HG03571 (cell line): Measurements from ENCODE around the gene DOK3.

ENCODE experiments used
- ATAC-seq: cut with Tn5 transposase; IDR thresholded peaks from one replicate; pipeline ENCODE4 v1.9.1; 2021; ENCODE audit not compliant: unreplicated experiment

Gene DOK3

GRCh38 chr5:177469750-177470525 is 39.7 kb downstream of the DOK3 start:
- ATAC-seq: no peak

DNA sequence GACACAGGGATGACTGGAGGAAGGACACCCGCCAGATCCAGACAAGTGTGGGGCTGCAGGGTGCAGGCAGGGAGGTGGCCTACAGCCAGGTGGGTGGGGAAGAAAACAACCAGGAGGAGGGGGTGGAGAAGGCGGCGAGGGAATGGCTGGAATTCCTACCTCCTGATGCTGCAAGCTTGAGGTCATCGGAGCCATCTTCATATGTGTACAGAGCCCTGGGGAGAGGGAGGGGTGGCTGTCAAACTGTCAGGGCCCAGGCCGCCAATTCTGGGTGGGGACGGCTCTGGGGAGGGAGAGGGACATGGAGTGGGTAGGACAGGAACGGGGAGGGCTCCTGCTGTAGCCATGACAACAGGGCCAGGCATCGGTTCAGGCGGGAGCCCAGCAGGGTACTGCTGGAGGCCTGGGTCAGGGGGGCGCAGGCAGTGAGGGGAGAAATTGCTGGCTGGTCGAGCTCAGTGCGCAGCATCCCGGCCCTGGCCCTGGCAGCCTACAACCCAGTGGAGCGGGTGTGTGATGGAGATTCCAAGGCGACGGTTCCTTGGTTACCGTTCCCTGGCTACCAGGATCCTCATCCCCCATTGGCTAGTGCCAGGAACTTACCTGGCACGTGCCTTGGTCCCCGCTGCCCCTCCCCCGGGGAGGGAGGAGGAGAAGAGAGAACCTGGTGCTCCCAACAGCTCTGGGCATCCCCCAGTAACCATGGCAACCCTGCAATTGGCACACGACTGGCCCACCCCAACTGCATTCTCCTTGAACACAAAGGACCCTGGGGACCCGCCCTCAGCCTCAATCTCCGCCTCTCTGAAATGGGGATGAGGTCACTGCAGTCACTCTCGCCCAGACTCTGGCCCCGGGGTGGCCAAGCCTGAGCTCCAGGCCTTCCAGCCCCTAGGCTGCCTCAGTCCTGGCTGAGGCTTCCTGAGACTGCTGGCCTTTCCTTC is 40.7 kb downstream of the DOK3 start:
- no peak for ATAC-seq

- ATAC-seq: no peak
Observed at GRCh38 chr5:177468329-177468684, 41.3 kb downstream of the DOK3 start.

DNA sequence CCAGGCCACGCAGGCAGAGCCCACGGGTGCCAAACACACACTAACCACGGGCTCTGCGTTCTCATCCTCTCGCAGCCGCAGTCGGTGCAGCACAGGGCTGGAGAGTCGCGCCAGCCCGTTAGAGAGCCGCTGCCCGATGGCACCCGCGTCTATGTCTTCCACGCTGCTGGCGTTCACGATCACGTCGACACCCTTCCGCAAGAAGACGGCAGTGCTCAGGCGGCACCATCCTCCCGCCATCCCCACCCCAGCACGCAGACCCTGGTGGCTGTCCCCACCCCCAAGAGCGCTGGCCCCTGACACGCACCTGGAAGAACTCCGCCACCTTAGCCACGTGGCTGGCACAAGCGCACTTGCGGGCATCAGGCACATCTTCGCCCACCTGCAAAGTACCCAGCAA is 42.2 kb downstream of the DOK3 start:
- no peak for ATAC-seq

DNA sequence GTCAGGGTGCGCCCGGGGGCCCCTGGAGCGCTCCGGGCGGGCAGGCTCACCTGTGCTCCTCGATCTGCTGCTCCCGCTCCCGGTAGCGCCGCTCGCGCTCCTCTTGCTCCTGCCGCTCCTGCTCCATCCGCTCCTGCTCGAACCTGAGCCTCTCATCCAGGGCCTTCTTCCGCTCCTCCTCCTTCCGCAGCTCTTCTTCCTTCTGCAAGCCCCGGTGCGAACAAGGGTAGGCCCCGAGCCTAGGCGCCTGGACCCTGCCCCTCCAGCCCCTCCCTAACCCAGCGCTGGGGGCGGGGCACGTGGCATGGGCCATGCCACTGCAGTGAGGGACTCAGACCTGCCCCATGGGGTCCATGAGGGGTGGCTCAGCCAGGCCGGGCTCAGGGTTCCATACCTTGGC is 42.8 kb downstream of the DOK3 start:
- ATAC-seq: no peak

- no peak for ATAC-seq
Observed at GRCh38 chr5:177465044-177465443, 44.6 kb downstream of the DOK3 start.

DNA sequence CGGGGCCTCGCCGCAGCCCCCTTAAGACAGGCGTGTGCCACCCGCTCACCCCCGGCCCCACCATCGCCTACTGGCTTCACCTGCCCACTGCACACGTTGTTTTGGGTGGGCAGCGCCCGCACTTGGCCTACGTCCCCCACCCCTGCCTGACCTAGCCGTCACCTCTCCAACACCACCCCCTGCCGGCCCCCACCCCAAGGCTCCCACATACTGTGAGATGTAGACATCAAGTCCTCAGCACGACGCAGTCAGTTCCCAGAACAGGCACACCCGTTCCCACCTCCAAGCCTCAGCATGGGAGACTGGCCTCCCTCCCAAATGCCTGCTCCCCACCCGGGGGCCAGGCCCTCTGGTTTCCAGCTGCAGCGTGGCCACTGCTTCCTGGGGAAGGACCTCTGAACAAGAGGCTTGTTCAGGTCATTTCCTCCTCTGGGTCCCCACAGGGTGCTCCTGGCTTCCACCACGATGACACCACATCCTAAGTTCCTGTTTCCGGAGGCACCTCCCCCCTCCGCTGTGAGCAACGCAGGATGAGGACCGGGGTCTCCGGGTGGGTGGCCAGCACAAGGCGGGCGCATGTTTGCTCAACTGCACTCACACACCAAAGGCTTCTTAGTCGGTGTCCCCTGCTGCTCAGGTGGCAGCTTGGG is 47.5 kb downstream of the DOK3 start:
- no peak for ATAC-seq

DNA sequence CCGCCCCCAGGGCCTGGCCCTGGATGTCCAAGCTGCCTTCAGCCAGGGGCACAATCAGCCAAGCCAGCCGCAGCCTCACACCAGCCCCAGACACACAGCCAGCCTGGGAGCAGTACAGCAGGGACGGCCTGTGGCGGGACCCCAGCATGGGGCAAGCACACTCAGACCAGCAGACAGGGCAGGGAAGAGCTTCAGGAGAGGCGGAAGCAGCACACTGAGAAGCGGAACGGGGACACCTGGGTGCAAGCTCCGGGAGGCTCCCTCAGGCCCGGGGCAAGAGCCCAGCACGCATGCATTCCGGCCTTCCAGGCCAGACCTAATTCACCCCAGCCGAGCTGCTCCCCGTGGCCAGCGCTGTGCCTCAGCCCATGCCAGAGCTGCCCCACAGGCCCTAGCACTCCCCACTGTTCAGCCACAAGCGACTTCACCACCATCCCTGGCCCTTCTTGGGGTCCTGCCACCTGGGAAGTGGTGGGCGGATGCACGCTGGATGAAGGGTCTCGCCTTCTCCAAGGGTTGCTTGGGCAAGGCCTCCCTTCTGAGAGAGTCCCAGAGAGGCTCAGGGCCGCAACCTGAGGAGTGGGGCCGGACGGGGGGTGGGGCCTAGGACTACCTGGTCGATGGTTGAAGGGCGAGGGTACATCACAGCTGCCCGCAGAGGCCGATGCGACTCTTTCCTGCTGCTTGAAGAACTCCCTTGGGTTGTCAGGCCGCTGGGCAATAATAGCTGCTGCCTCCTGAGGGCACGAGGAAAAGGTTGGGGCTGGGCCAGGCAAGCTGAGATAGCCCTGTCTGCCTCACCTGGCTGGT is 49.6 kb downstream of the DOK3 start:
- no peak for ATAC-seq

DNA sequence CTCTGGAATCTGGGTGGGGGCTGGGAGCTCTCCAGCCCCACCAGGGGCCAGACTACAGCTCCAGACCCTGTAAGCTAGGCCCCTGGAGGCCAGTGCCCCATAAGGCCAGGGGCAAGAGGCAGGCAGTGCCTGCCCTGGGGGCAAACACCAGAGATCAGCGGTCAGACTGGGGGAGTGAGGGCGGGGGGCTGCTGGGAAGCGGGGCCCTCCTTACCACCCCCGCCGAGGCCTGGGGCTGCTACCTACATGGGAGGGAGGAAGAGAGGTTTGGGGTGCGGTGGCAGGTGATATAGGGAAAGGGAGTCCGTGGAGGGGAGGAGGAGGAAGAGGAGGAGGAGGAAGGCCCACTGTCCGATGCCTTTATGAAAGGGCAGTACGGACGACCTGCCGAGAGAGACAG is 50.3 kb downstream of the DOK3 start:
- no peak for ATAC-seq

- ATAC-seq: no peak
Observed at GRCh38 chr5:177458912-177459350, 50.7 kb downstream of the DOK3 start.

DNA sequence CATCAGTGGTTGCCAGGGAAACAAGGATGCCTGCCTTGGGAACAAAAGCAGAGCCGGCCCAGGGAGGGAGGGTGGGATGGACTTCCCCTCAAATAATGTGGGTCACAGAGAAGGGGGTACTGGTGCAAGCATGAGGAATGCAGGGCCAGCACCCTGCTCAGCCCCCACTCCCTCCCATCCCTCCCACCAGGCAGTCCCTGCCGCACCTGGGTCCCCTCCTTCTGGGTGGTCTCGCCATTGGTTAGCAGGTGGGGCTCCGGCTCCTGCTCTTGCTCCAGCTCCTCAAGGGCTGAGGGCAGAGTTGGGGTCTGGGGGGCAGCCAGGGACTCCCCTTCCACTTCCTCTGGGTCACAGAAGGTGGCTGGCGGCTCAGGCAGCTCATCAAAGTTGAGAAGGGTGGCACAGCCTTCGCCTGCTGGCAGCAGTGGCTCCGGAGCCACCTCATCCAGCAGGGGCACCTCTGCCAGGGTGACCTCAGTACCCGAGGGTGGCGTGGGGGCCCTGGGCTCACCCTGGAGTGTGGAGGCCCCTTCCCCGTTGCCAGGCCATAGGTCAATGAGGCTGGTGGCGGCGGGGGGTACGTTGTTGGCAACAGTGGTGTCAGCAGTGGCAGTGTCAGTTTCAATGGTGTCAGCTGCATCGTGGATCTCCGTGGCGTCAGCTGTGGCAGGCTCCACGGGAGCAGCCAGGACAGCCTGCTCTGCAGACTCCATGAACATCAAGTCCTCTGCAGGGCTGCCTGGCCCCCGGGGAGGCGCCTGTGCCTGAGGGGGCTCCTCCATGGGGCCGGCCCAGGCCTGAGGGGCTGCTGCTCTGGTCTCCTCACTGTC is 51.6 kb downstream of the DOK3 start:
- ATAC-seq: no peak

- ATAC-seq: peak; percentile 44
Observed at GRCh38 chr5:177456976-177457851, 52.4 kb downstream of the DOK3 start.

DNA sequence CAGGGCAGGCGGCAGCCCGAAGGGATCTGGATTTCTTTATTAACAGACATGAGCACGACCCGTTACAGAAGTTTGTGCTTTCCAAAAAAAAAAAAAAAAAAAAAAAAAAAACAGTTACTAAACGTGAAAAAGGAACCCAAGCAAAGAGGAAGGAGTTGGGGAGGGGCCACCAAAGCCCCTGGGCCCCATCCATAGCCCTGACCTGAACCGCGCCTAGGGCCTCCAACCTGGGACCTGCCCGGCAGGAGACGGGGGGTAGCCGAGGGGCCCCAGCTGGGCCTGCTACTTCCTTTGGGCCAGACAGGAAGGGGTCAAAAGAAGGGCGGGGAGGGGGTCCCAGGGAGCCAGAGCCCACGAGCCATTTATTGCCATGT is 53.0 kb downstream of the DOK3 start:
- ATAC-seq: no peak

GRCh38 chr5:177455661-177456590 is 53.7 kb downstream of the DOK3 start:
- peak; percentile 3 for ATAC-seq

DNA sequence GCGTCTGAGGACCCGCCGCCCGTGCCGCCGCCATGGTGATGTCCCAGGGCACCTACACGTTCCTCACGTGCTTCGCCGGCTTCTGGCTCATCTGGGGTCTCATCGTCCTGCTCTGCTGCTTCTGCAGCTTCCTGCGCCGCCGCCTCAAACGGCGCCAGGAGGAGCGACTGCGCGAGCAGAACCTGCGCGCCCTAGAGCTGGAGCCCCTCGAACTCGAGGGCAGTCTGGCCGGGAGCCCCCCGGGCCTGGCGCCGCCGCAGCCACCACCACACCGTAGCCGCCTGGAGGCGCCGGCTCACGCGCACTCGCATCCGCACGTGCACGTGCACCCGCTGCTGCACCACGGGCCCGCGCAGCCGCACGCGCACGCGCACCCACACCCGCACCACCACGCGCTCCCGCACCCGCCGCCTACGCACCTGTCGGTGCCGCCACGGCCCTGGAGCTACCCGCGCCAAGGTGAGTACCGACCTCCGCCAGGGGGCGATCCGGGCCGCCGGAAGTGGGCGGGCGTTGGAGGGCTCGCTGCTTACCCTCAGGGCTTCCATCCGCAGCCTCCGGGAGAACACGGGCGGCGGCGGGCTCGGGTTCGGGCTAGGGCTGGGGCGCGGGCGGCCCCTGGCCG is 54.5 kb downstream of the DOK3 start:
- peak; percentile 39 for ATAC-seq

DNA sequence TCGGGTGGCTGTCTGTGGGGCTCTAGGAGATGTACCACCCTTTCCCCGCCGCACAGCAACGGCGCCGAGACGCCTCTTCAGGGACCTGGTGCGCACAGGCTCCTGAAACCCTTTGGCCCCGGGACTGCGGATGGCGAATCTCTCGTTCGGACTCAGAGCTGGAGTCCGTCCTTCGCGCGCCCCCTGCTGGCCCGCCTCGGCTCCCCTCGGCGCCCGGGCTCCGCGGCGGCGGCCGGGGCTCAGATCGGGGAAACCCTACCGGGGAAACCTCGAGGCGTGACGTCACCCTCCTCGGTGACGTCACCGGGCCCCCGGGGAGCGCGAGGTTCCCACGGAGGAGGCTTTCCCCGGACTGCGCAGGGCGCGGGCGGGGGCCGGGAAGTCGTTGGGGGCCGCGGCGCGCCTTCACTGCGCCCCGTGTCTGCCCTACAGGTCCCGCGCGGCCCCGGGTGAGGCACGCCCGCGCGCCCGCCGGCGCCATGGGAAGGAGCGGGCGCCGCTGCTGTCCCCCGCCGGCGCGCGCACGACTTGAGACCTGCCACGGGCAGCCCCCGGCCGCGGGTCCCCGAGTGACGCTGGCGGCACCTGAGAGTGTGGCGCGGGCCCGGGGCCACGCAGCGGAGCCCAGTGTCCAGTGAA is 55.1 kb downstream of the DOK3 start:
- peak; percentile 61 for ATAC-seq

DNA sequence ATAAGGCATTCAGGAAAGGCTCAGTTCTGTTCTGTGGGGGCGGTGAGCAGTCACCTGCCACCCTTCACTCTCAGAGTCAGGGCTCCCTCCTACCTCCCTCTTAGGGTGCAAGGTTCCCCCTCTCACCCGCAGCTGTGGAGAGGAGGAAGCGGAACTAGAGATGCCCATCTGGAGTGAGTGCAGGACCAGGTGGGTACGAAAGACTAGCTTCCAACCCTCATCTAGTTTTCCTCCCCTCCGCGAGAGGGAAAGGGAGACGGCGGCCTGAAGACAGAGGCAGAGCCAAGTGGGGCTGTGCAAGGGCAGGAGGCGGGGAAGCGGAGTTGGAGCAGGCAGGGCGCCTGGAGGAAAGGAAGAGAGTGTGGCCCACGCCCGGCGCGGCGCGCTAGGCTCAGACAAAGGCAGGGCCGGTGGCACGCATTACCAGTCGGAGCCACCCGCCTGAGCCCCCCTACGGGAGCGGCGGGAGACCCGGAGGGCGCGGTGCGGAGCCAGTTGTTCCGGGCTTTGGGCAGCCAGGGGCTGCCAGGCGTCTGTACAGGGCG is 55.7 kb downstream of the DOK3 start:
- peak; percentile 2 for ATAC-seq
